GM12872 (cell line): ENCODE measurements around the gene SEC11C.

ENCODE experiments used
- TF ChIP-seq, protein P1 (sequence below): IDR thresholded peaks from 3 replicates; pipeline ENCODE4 v1.5.1; 2011; ENCODE audit warnings: low read depth, mild to moderate bottlenecking, low read length, moderate library complexity; ENCODE audit not compliant: insufficient read depth

SEC11C gene

DNA sequence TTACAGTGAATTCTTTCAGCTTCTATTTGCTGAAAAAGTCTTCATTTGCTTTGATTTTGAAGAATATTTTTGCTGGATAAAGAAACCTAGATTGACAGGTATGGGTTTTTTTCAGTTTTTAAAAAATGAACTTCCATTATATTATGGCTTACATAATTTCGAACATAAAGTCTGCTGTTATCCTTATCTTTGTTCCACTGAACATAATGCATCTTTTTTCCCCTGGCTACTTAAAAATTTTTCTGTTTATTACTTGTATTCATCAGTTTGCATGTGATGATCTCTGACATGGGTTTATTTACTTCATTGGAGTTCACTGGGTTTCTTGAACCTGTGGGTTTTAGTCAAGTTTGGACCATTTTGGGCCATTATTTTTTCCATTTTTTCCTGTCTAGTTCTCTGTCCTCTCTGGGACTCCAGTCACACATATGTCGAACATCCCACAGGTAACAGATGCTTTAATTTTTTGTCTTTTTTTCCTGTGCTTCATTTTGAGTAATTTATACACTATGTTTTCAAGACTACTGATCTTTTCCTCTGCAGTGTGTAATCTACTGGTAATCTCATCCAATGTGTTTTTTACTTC lies 33.1 kb downstream of the SEC11C start:
- TF ChIP-seq, protein P1, sequence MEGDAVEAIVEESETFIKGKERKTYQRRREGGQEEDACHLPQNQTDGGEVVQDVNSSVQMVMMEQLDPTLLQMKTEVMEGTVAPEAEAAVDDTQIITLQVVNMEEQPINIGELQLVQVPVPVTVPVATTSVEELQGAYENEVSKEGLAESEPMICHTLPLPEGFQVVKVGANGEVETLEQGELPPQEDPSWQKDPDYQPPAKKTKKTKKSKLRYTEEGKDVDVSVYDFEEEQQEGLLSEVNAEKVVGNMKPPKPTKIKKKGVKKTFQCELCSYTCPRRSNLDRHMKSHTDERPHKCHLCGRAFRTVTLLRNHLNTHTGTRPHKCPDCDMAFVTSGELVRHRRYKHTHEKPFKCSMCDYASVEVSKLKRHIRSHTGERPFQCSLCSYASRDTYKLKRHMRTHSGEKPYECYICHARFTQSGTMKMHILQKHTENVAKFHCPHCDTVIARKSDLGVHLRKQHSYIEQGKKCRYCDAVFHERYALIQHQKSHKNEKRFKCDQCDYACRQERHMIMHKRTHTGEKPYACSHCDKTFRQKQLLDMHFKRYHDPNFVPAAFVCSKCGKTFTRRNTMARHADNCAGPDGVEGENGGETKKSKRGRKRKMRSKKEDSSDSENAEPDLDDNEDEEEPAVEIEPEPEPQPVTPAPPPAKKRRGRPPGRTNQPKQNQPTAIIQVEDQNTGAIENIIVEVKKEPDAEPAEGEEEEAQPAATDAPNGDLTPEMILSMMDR: no peak

DNA sequence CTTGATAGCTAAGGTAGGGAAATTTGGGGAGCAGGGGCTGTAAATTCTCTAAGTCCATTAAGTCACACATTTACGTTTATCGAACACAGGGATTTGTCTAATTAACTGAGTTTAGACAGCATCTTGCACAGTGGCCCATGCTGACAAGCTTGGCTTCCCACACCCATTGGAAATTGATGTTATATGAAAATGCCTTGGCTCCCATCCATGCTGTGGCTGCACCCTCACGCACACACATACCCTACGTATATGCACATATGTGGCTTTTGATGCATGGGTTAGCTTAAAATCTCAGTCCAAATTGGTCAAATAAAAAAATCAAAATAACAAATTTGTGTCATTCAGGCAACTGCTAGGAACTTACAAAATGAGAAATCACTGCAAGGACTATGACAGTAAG lies 37.8 kb downstream of the SEC11C start:
- TF ChIP-seq, protein P1: no peak

DNA sequence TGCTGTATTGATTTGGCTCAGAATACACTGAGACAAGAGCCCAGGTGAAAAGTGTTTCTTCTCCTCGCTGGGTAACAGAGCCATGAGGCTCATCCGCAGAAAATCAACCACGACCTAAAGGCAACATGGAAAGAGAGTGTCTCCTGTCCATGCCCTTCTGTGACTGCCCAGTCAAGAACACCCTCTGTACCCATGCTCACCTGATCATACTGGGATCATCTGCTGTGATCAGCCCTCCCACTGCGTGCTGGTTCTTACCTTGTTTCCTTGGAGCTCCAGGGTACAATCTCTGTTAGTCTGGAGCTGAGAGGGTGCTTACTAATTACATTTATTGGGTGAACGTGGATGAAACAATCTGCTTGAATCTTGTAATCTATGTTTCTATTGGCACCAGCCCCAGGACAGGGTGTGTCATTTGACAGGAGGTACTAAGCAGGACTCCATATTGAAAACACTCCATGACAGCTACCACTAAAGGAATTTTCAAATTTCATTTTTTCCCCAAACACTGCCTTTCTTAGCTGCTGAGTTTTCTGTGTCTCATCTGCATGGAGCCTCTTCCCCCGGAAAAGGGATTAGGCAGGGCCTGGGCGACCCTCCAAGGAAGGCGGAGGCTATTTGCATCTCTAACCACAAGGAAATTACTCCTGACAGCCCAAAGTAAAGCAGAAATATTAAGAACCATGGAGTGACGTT lies 40.6 kb downstream of the SEC11C start:
- TF ChIP-seq, protein P1: no peak

DNA sequence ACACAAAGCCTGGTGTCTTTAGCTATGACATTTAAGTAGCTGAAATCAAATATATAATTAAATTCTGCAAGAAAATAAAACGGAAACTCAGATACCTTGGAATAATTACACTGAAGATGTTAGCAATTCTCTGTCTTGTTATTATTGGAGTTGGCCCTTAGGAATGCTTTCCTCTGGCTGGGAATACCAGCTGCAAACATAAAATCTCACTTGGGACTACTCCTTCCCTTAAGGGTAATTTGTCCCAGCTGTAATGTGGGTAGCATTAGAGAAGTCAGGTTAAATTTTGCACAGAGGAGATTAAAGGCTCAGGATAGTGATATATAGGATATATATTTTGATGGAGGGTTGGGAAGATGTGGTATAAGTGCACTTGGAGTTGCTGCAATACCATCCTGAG lies 43.0 kb downstream of the SEC11C start:
- TF ChIP-seq, protein P1: no peak

DNA sequence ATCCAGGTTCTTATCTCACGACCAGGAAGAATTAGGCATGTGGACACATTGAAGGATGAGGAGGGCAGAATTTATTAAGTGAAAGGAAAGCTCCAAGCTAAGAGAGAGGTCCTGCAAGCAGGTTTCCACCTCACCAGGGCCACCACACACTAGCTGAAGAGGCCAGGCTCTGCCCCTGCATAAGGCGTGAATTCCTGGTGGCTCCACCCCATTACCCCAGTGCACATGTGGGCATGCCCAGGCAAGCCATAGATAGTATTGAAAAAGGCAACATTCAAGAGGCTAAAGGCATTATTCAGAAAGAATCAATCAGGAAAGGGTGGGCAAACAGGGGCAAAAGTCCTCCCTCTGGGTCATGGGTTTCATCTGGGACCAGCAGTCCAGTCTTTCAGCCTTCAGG lies 49.3 kb downstream of the SEC11C start:
- TF ChIP-seq, protein P1: no peak

DNA sequence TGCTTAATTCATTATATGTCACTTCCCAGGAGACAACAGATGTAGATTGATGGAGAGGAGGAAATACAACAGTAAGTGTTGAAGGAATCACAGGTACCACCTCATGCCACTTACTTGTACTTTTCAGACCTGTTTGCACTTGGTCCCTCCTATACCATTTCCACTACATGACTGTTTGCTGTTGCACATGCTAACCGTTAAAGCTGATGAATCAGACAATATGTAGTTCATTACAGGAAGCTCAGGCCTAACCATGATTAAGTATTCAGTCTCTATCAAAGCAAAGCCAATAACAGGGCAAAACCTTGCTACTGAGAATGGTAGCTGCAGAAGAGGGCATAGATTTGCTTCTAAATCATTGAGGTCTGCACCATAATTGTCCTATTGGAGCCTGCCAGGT lies 50.1 kb downstream of the SEC11C start:
- TF ChIP-seq, protein P1: no peak

DNA sequence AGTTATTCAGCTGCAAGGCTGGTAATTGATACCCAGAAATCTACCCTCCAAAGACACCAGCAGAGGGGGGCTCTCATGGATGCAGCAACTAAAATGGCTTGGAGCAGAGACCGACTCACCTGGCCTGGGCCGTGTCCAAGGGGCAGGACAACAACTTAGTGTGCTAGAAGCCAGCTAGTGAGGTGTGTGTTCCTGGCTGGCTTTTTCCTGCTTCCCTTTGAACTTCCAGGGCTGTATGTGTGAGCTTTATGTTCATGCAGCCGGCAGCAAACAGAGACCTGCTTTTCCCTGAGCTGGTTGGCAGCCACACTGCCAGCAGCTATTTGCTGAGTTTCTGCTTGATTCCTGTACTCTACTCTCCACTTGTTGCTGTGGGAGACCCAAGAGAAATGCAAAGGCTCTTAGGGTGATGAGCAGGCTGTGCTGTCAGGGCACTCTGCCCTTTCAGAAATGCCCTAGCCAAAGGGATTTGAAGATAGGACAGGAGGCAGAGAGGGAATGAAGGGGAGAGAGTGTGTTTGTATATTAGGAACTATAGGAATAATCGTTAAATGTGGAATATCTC lies 56.6 kb downstream of the SEC11C start:
- TF ChIP-seq, protein P1: no peak
